Erythroblast (primary cell): ENCODE data around the gene CALM1.

Experiments
- DNase-seq, 2 experiments: peaks; one replicate each; lab custom pipeline; 2025; lab: John Stamatoyannopoulos, UW
- GATA1 ChIP-seq: IDR thresholded peaks from 2 replicates; pipeline ENCODE4 v1.6.1; 2011; ENCODE audit warnings: low read depth, mild to moderate bottlenecking, control low read depth, low read length, moderate library complexity
- POLR2A ChIP-seq: IDR thresholded peaks from 2 replicates; pipeline ENCODE4 v1.6.1; 2011; ENCODE audit warnings: mild to moderate bottlenecking, low read length

The CALM1 gene

DNA sequence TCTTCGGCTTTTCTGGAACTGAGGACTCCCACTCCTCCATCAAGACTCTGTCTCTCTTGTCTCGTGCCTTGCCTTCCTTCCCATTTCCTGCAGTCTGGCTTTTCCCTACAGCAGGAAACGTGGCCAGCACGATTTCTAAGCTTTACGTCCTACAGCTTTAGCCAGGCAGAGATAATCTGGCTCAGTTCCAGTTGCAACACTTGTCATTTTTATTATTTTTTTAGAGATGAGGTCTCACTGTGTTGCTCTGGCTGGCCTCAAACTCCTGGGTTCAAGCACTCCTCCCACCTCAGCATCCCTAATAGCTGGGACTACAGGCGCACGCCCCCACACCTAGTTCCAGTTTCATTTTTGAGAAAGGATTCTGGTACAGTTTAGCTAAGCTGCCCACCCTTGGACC is 19.9 kb downstream of the CALM1 start:
- no peak for DNase-seq
- TF ChIP-seq POLR2A, result no peak
- no peak for TF ChIP-seq GATA1

DNA sequence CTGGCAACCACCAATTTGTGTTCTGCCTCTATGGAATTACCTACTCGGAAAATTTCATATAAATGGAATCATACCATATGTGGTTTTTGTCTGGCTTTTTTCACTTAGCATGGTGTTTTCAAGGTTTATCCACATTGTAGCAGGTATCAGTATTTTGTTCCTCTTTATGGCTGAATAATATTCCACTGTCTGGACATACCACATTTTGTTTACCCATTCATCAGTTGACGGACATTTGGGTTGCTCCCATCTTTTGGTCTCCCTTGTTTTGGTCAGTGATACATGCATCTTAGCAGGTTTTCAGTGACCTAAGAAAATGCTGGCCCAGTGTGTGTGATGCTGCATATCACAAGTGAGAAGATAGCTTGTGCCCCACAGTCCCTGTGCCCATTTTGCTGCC is 21.2 kb downstream of the CALM1 start:
- DNase-seq, result no peak
- TF ChIP-seq POLR2A (no peak), GATA1 (no peak)

DNA sequence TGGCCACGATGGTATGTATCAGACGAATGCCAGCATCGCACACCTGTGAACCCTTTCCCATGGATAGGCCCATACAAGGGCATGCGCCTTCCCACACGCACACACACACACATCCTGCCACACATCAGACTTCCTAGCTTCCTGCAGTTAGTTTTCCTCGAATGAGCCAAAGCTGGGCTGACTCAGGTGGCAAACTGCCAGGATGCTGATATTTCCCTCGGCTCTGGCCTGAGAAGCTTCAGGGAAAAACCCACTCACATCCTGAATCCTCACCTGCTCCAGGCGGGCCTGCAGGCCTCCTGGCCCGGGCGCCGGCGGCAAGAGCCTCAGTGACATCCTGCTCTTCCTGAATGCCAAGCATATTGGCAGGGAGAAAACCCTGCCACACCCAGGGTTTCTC is 22.4 kb downstream of the CALM1 start:
- no peak for DNase-seq

DNA sequence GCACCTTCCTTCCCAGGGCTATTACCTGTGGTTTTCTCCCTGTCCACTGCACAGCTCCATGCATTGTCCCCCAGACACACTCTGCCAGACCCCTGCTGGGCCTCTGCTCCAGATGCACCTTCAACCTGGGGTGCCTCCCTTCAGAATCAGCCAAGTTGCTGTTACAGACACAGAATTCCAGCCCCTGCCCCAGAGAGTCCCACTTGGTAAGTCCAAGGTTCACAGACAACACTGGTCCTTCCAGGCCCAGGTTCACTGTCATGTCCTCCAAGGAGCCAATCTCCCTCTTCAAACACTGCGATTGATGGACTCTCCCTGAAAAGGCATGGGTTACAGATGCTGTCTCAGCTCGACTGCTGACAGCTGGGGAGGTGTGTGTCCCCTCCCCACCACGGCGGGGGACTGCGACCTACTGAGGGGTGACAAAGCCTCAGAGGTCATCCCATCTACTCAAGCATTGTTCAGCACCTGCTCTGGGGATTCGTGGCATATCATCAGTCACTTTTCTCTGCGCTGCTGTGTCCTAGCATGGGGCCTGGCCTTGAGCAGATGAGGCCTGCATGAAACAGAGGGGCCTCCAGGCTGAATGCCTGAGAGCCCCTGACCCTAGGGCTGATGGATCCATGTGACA is 24.3 kb downstream of the CALM1 start:
- no peak for DNase-seq
- TF ChIP-seq GATA1, result no peak
- no peak for TF ChIP-seq POLR2A

More for the DNA sequence above, 22.4 kb downstream of the CALM1 start:
- TF ChIP-seq POLR2A (no peak), GATA1 (no peak)

DNA sequence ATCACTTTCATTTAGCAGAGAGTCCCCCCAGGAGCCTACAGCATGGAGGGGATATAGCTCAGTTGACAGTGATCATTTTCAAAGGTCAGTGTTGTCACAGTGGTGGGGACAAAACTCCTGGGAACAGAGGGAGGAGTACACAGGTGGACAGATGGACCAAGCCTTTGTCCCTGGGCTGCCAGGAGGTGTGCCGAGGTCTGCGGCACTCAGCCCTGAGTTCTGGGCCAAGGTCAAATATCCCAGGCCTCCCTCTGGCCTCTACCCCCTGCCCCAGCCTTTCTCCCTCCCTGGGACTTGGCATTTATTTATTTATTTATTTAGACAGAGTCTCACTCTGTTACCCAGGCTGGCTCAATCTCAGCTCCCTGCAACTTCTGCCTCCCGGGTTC is 24.8 kb downstream of the CALM1 start:
- no peak for TF ChIP-seq POLR2A
- TF ChIP-seq GATA1, result no peak
- DNase-seq, result no peak

DNA sequence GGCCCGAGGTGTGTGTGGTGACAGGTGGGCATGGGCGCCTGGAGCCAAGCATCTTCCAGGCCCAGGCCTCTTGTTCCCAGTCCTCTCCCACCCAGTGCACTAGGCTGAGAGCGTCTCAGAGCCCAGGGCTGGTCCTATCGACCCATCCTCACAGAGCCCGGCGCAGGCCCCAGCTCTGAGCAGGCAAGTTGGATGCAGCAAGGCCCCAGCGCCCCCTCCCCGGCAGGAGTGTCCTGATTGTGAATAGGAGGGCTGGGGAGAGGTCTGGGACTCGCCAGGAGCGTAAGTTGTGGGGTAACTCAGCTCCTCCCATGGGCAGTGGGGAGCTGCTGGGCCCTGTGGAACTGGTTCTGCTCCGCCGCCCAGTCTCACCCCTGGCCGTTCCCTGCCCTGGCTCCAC is 26.3 kb downstream of the CALM1 start:
- DNase-seq, result no peak
- TF ChIP-seq POLR2A (no peak), GATA1 (no peak)

DNA sequence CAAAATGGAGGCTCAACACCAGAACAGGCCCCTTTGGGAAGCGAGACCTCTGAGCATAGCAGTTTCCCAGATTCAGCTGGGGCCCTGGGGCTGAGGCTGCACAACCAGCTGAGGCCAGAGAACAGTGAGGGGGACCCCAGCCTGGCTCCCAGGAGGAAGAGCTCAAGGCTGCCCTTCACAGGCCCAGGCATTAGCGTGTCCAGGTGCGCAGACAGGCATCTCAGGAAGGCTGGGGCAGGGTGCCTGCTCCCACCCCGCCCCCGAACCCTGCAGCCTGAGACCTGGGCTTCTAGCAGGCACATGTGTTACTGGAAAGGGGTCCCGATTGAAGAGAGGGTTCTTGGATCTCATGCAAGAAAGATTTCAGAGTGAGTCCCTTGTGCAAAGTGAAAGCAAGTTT is 27.2 kb downstream of the CALM1 start:
- DNase-seq, result no peak
- no peak for TF ChIP-seq POLR2A
- no peak for TF ChIP-seq GATA1

DNA sequence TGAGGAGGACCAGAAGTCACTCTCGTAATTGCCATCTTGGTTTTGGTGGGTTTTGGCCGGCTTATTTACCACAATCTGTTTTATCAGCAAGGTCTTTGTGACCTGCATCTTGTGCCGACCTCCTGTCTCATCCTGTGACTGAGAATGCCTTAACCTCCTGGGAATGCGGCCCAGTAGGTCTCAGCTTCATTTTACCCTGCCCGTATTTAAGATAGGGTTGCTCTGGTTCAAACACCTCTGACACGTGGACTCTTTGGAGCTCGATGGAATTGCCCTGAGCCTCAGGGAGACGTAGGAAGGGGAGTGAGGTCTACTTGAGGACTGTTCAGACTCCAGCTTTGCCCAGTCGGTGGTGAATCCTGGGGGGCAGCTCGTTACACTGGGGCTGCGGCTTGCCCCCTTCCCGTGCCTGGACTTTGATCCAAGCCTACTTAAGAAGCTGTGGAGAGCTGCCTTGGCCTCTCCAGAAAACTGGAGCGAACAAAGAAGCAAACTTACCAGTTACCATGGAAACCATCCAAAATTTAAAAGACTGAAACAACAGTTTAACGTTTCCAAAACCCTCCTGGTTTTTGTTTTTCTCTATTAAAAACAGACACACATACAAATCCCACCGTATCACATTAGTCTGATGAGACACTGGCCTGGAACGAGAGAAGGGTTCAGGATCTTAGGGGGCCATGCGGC is 28.0 kb downstream of the CALM1 start:
- no peak for TF ChIP-seq GATA1
- TF ChIP-seq POLR2A, result no peak
- DNase-seq, result no peak

DNA sequence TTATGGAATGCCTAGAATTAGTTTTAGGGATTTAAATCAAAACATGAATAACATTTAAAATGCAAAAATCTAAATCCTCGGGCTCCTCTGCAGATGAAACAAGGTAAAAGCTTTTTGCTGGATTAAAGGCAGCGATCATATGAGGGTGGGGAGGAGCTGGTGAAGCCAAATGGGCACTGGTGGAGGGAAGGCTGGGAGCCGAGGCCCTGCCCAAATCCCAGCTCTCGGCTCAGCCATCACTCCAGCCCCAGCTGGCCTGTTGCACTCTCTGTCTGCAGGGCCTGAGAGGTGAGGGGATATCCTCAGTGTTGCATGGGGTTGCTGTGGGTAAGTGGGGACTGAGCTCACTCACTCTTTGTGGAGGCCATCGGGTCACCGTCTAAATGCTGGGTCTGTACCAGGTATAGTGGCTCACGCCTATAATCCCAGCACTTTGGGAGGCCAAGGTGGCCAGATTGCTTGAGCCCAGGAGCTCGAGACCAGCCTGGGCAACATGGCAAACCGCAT is 28.6 kb downstream of the CALM1 start:
- TF ChIP-seq GATA1, result no peak
- TF ChIP-seq POLR2A, result no peak
- DNase-seq, result no peak

DNA sequence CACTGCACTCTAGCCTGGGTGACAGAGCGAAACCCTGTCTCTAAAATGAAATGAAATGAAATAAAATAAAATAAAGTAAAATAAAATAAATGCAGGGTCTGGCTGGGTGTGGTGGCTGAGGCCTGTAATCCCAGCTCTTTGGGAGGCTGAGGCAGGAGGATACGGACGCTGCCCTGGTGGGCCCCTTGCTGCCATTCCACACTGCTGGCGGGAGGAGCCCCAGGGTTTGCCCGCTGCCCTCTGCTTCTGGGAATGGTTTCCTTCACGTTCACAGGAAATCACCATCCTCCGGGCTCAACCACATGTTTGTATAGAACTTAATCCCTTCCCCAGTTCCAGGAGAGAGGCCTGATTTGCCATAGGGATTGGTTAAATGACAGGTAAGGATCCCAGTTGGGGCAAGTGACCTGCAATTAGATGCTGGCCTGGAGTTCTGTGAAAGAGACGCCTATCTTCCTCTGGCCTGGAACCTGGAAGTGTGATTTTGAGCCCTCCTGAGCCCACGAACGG is 29.3 kb downstream of the CALM1 start:
- no peak for TF ChIP-seq POLR2A
- no peak for DNase-seq

DNA sequence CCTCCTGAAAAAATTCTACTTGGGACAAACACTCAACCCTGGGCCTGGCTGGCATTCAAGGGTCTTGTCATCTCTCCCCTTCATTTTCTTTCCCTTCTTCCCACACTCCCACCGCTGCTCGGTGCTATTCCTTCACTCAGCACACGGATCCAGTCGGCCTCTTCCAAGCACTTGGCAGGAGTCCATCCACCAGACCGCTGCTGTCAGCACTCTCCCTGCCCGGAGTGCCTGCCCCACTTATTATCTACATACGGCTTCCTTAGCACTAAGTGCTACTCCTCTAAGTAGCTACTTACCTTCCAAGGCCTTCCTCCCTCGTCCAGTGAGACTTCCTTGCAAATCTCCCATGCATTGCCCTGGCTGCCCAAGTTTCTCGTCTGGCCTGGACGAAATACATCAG is 29.8 kb downstream of the CALM1 start:
- TF ChIP-seq GATA1 (no peak), POLR2A (no peak)
- no peak for DNase-seq

DNA sequence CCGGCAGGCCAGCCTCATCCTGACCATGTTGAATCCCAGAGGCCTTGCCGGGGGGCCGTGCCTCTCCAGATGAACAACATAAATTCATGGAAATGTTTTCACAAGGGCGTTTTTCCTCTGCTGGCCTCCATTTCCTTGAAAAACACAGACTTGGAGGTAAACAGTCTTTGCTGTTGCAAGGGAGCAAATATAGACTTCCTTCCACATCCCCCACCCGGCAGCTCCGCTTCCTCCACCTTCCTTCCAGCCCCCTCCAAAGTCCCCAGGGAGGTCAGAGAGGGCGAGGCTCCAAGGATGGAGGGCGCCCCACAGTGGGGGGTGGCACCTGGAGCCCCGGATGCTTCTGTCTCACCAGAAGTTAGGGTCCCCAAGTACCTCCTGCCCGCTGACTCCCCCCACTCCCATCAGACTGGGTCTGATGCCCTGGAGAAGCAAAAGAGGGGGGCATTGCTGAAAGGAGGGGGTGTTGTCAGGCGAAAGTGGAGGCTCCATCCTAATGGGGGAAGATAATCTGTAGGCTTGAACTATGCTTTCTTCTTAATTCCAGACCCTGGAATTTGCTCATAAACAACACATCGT is 31.1 kb downstream of the CALM1 start:
- TF ChIP-seq POLR2A (no peak), GATA1 (no peak)
- no peak for DNase-seq

DNA sequence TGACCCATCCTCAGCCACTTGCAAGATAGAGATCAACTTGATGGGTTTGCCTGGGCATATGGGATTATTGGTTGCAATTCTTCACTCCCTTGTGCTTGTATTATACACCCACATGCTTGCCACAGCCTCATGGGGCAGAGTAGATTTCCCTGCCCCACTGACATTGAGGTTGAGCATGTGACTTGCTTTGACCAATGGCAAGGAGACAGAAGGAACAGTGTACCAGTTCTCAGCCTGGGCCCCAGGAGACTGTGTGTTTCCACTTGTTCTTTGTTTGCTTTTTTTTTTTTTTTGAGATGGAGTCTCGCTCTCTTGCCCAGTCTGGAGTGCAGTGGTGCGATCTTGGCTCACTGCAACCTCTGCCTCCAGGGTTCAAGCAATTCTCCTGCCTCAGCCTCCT is 31.8 kb downstream of the CALM1 start:
- TF ChIP-seq GATA1 (no peak), POLR2A (no peak)
- DNase-seq, result no peak

DNA sequence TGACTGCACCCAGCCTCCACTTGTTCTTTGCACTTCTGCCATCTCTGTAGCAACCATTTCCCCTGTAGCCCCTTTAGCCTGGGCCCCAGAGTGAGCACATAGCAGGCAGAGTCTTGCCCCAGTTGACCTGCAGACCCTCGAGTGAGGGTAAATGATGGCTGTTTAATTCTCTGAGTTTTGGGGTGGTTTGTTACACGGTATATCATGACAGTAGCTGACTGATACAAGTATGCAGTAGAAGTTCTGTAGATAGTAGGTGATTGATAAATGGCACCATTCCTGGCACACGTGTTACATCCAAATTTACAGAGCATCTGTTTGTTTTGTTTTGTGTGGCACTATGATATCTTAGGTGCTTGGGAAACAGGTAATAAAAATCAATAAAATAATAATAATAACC is 32.4 kb downstream of the CALM1 start:
- TF ChIP-seq GATA1 (no peak), POLR2A (no peak)
- DNase-seq, result no peak
